ENCODE measurements around the gene PMS1.
"Not testable (repeated sequence)": the region's sequence is repeated elsewhere in the genome, so short reads cannot be mapped to it uniquely, and the experiment has no call there.

Gene PMS1

GRCh38 chr2:189783927-189784867 is at the start of gene PMS1, which contains the start of gene ORMDL1:
Gene PMS1 (plus strand): TSS chr2:189784450. CDS start chr2:189791810, 7,360 bp downstream.
Gene ORMDL1 (minus strand): TSS chr2:189784339. CDS start chr2:189782595, 1,744 bp downstream.
- DNase-seq: peak; percentile 83

GRCh38 chr2:189751080-189751658 is 33.1 kb upstream of the PMS1 start:
- DNase-seq: no peak

DNA sequence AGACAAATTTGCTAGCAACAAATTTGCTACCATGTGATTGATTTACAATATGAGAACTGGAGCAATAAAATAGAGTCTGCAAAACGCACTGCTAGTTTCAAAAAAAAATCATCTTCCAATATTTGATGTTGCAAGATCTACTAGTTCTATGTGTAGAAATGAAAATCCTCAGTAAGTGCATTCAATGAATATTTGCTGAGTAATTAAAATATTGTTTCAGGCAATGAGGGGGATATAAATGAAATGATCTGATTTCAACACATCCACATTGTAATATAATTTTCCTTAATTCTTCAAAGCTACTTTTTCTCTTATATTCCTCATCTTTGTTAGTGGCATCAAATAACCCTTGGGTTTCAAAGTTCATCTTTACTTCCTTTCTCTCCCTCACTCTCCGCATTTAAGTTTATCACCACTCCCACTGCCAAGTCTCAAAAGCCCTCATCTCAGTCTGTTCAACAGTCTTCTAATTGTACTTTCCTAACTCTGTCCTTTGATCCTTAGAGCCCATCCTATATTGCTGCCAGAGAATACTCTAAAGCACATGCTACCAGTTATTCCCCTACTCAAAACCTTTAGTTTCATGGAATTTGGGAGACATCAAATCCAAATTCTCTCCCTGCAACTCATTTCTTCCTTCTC is 27.8 kb upstream of the PMS1 start:
- DNase-seq: no peak

DNA sequence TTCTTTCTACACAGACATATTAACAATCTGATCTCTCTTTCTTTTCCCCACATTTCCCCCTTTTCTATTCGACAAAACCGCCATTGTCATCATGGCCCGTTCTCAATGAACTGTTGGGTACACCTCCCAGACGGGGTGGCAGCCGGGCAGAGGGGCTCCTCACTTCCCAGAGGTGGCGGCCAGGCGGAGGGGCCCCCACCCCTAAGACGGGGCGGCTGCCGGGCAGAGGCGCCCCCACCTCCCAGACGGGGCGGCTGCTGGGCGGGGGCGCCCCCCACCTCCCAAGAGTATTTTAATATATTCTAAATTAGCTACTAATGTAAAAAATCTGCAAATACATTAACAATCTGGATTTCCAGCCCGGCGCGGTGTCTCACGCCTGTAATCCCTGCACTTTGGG is 24.1 kb upstream of the PMS1 start:
- not testable (repeated sequence) for DNase-seq

GRCh38 chr2:189762229-189762550 is 22.1 kb upstream of the PMS1 start:
- DNase-seq: no peak

DNA sequence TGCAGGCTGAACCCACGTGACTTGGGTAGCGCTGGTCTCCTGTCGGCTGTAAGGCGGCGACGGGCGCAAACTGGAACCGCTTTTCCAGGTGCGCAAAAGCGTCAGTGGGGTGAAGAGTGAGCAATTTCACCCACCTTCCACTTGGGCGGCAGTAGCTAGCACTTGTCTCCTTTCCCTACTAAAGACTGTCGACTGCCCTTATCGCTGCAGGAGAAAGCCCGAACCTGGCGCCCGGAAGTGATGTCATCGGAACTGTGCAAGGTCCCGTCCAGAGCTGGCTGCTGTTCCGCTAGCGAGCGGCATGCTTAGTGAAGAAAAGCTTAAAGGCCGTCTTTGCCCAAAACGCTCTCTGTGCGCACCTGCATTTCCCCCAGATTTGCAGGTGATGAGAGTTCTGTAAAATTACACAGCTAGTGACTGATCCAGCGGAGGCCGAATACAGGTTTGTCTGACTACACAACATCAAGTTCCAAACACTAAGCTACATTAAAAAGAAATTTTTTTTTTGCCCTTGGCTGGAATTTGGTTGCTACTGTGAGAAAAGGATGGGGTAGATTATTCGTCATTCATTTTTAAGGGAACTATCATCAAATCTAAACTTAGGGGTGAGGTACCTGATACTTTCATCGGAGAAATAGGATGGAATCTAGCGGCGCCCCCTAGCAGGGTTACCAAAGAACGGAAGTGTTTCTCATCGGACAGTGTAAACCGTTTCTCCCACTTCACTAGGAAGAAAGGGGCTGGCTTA is 21.5 kb upstream of the PMS1 start, which contains the start of gene OSGEPL1:
Gene OSGEPL1 (minus strand): TSS at position 242 of the 748 bp plus-strand sequence. CDS start 1,152 bp downstream, outside the sequence.
- peak; percentile 83 for DNase-seq

GRCh38 chr2:189763908-189764661 is 20.2 kb upstream of the PMS1 start:
- no peak for DNase-seq

DNA sequence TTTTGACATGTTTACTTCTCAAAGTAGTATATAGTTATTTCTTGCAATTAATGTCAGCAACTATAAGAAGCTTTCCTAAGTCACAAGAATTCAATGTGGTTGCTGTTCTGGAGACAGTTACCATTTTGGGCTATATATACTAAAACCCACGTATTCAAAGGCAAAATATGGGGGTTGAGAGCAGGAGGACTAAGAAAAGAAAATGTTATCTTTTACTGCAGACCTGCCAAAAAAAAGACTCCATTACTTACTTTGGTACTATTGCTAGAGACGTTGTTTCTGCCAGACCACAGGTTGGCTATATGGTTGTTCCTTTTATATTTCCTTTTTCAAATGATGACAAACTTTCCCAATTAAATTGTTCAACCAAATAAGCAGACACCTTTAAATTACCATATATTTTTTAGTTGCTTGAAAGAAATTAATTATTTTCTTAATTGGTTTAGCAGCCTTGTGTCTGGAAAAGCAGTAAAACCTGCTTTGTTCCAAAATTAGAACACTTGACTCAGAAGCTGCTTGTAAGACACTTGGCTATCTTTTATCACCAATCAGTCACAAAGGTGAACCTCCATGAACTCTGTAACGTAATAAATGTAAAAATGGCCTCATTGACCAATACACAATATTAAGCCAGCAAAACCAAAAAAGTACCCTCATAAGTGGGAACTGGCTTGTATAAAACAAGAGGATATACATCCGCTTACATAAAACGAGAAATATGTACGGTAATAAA is 13.5 kb upstream of the PMS1 start:
- DNase-seq: no peak

- peak; percentile 28 for DNase-seq
Measured at GRCh38 chr2:189772212-189772611, 12.0 kb upstream of the PMS1 start.

- no peak for DNase-seq
Measured at GRCh38 chr2:189782221-189782671, 2.0 kb upstream of the PMS1 start.

DNA sequence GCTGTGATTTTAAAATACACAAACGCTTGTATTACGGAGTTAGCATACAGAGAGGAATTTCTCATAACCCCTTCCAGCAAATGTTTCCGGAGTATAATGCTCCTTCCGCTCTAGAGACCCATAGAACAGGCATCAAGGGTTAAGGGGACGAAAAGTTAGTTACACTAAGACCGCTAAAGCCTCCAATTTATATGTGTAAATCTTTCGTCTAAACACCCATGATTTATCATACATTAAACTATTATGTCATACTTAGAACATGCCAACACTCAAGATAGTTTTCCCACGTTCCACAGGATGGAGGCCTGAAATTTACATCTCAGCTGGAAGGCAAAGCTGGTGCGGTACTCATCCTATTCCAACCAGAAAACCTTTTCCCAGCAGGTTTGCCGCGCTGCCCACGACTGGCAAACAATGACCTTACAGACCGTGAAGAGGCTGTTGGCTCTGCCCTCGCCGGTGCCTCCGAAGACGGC is 761 bp upstream of the PMS1 start:
- DNase-seq: no peak

DNA sequence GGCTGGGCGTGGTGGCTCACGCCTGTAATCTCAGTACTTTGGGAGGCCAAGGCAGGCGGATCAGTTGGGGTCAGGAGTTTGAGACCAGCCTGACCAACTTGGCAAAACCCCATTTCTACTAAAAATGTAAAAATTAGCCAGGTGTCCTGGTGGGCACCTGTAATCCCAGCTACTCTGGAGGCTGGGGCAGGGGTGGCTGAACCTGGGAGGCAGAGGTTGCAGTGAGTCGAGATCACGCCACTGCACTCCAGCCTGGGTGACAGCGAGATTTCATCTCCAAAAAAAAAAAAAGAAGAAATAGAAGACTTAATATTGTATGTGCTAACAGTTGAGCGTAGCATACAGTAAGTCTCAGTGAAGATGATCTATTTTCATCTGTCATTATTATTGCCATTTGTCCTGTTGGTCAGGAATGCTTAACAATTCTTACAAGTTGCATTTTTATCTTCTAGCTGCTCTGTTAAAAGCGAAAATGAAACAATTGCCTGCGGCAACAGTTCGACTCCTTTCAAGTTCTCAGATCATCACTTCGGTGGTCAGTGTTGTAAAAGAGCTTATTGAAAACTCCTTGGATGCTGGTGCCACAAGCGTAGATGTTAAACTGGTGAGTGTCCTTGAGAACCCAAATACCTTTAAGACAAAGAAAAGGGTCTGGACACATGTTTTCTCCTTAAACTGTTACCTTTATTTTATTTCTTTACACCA is 7.2 kb downstream of the PMS1 start:
- no peak for DNase-seq

- no peak for DNase-seq
Measured at GRCh38 chr2:189794310-189794709, 10.1 kb downstream of the PMS1 start.

GRCh38 chr2:189797902-189798301 is 13.7 kb downstream of the PMS1 start:
- no peak for DNase-seq

DNA sequence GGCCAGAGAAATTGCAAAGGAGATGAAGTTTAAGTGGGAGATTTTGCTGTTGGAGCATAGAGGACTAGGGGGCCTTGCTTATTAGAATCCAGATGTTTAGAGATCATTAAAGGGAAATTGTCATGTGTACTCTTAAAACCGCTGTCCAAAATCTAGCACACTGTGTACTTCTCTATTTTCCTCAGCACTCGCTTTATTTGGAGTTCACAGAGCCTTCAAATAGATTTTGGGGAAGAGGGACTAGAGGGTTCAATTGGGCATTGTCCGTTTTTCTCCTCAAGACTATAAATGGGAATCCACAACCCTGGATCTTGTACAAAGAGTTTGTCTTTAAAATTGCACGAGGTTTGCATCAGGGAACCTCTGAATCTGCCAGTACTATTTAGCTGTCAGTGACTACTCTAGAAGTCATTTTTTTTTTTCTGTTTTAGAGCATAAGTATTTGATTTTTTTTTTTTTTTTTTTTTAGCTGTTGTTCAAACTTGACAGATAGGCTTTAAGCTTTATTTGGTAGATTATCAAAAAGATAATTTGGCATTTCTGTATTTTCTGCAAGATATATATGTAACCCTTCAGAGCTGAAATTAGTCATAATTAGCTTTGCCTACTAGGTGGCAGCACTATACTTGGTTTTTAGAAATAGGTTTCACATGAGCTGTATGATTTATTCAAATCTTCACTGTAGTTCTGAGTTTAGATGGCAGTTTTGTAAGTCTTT is 14.2 kb downstream of the PMS1 start:
- DNase-seq: no peak

DNA sequence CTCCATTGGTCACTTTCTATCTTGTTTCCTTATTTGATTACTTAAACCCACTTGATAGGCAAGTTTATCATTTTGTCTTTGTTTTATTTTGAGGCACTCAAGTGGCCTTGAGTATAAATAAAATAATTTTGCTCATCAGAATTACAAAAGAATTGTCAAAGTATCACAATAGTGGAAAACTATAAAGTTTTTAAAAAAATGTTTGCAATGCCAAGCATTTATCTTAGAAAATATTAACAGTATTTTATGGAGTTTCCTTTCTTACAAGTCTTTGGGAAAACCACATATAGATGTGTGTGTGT is 14.7 kb downstream of the PMS1 start:
- no peak for DNase-seq

GRCh38 chr2:189799531-189799930 is 15.3 kb downstream of the PMS1 start:
- no peak for DNase-seq

DNA sequence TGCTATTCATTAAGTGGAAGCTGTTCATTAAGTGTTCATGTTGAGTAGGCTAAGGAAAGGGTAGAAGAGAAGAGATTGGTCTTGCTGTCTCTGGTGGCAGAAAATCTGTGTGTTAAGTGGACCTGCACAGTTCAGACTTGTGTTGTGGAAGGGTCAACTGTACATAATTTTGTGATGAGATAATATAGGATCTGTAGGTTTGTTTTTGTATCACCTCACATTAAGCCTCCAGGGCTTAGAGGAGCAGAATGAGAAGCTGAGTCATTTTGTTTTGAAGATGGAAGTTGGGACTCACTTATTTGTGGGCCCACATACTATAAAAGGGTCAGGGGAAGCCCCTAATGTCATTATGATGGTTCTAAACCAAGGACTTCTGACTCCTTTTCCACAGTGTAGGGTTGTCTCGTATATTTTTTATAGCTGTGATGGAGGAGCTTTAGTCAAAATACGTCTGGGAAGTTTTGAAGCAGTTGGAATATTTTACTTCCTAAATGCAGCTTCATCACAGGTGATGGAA is 18.2 kb downstream of the PMS1 start:
- DNase-seq: no peak

- no peak for DNase-seq
Measured at GRCh38 chr2:189803431-189803830, 19.2 kb downstream of the PMS1 start.
